HepG2 (cell line): ENCODE results near the gene GGCT. TPM values are rescaled to one million over a fixed set of nuclear protein-coding genes. Genes with fewer than 3 reads are reported as not detected.
A peak's percentile ranks its signal among the peaks of the same experiment; 100 is the strongest.

Experiments used
- DDIT3 ChIP-seq: sonication (generic); formaldehyde crosslinking; IDR thresholded peaks from 2 replicates; pipeline ENCODE4 v1.4.0; 2020; ENCODE audit warnings: mild to moderate bottlenecking, missing genetic modification reagents
- HNF1A ChIP-seq, 2 experiments: sonication (generic) in 1 of 2; formaldehyde crosslinking in 1 of 2; IDR thresholded peaks; 2 replicates each; pipeline versions ENCODE4 v1.4.0 to v1.6.1; 2016 to 2020; ENCODE audit warnings: borderline replicate concordance in 1 of 2, low read depth in 1 of 2, mild to moderate bottlenecking in 1 of 2, missing genetic modification reagents in 1 of 2
- MYPOP ChIP-seq: sonication (generic); formaldehyde crosslinking; IDR thresholded peaks from 2 replicates; pipeline ENCODE4 v1.8.1; 2023; ENCODE audit warnings: mild to moderate bottlenecking, moderate library complexity, missing genetic modification reagents
- RERE ChIP-seq: IDR thresholded peaks from 2 replicates; pipeline ENCODE4 v1.6.1; 2016; ENCODE audit warnings: low read depth, missing genetic modification reagents, missing compliant biosample characterization
- SIX1 ChIP-seq: sonication (generic); formaldehyde crosslinking; IDR thresholded peaks from 2 replicates; pipeline ENCODE4 v1.4.0; 2020; ENCODE audit warnings: missing genetic modification reagents, borderline replicate concordance
- SMARCE1 ChIP-seq: fragments of 450-650 bp; IDR thresholded peaks from 2 replicates; pipeline ENCODE4 v1.6.1; 2017; ENCODE audit warnings: borderline replicate concordance
- ZBTB21 ChIP-seq: sonication (generic); formaldehyde crosslinking; IDR thresholded peaks from 2 replicates; pipeline ENCODE4 v1.4.0; 2020; ENCODE audit warnings: missing genetic modification reagents
- ZBTB37 ChIP-seq: sonication (generic); formaldehyde crosslinking; IDR thresholded peaks from 2 replicates; pipeline ENCODE4 v1.4.0; 2020; ENCODE audit warnings: mild to moderate bottlenecking, missing genetic modification reagents
- ZBTB39 ChIP-seq: sonication (generic); formaldehyde crosslinking; IDR thresholded peaks from 2 replicates; pipeline ENCODE4 v1.5.0; 2020; ENCODE audit warnings: missing genetic modification reagents
- ZNF441 ChIP-seq: sonication (generic); formaldehyde crosslinking; IDR thresholded peaks from 2 replicates; pipeline ENCODE4 v1.7.0; 2021; ENCODE audit warnings: missing genetic modification reagents, borderline replicate concordance
- ZNF484 ChIP-seq: sonication (generic); formaldehyde crosslinking; IDR thresholded peaks from 2 replicates; pipeline ENCODE4 v1.5.1; 2020; ENCODE audit warnings: mild to moderate bottlenecking, low read depth, missing genetic modification reagents, borderline replicate concordance
- ZNF776 ChIP-seq: sonication (generic); formaldehyde crosslinking; IDR thresholded peaks from 2 replicates; pipeline ENCODE4 v1.4.0; 2020; ENCODE audit warnings: mild to moderate bottlenecking, missing genetic modification reagents
- polyA plus RNA-seq, 8 experiments: library from polyadenylated mRNA; depleted of rRNA in 3 of 8; stranded (reverse) in 7 of 8; unstranded in 1 of 8; fragments of >200 nt; fragmentation: Illumina TruSeq in 4 of 8; extraction: Trizol in 4 of 8; gene quantifications; 2 replicates each; pipeline versions ENCODE4 v1.2.1 to v1.2.3, GENCODE V29; 2011 to 2016; ENCODE audit warnings: low read depth in 4 of 8, missing spikeins in 1 of 8, mixed read lengths in 1 of 8; ENCODE audit not compliant: insufficient read depth in 1 of 8
- total RNA-seq, 5 experiments: library from RNA; depleted of rRNA; stranded (reverse); fragments of >200 nt; fragmentation: Illumina TruSeq; extraction: Trizol; gene quantifications; 2 replicates each; pipeline ENCODE4 v1.2.3, GENCODE V29; 2016; ENCODE audit warnings: low read depth in 1 of 5

Gene GGCT
- total and polyA plus RNA-seq, 2 of the 13 experiments (the other 11 are each of a cell fraction or from before 2014, with no cell fraction given), result 19.5 to 78.3 TPM

- TF ChIP-seq ZBTB37 (CRISPR knock-in tag) (no peak), SMARCE1 (no peak), ZNF484 (CRISPR knock-in tag) (no peak), ZBTB39 (no peak), RERE (CRISPR knock-in tag) (no peak), ZNF776 (no peak), DDIT3 (CRISPR knock-in tag) (no peak), MYPOP (CRISPR knock-in tag) (no peak), HNF1A (IDR thresholded peaks at IDR 0.05; ENCODE audit: low read depth) (no peak), HNF1A (CRISPR knock-in tag; IDR thresholded peaks at IDR 0.05; ENCODE audit: borderline replicate concordance) (0 out of 2 replicates have a peak, but pooled peaks have one; percentile 1), ZNF441 (CRISPR knock-in tag) (no peak), ZBTB21 (CRISPR knock-in tag) (no peak), SIX1 (CRISPR knock-in tag) (no peak)
These were observed 607 bp upstream of the GGCT start (continued) for GRCh38 chr7:30505174-30505697.
